ENCODE data around the gene SHROOM1. TPM values are rescaled to one million over a fixed set of nuclear protein-coding genes. Genes with fewer than 3 reads are reported as not detected.
A peak's percentile ranks its signal among the peaks of the same experiment; 100 is the strongest.

The SHROOM1 gene
- total RNA-seq, 6 donors from 2014 or later: 7.7 to 27.6 (median 20.0) TPM

DNA sequence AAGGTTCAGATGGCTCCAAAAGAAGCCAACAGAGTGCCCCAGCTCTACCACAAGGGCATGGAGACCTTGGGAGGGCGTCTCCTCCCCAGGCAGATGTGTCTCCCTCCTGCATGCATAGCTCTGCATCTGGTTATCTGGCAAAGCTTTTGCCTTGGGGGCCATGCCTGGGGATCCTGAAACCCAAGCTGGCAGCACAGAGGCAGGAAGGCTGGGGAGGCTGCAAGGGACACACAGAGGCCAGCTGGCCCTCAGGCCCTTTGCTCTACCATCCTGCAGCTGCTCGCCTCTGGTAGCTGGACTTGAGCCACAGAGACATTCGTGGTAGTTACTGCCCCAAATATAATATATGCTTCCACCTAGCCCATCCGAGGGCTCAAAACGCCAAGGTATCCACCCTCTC, 57.3 kb downstream of the SHROOM1 start:
- 90 to 100% methylated on average over 3 to 5 of the region's 5 CpGs for WGBS, 2 donors
- ATAC-seq (ENCODE audit: low FRiP score in 2 of 2) (no peak), DNase-seq (no peak)
- Histone ChIP-seq H3K4me3 (no peak overlapping the region), H3K27ac (no peak overlapping the region), H3K4me1 (peaks cover 38 to 59% (median 42%) of the 10 kb centered on the region in 4 donors), H3K27me3 (no peaks in the 10 kb centered on the region), H3K9me3 (no peaks in the 10 kb centered on the region), H3K36me3 (no peaks in the 10 kb centered on the region)
- TF ChIP-seq CTCF (IDR thresholded peaks at IDR 0.05): no peak
- no peak for TF ChIP-seq EP300 (IDR thresholded peaks at IDR 0.05)
- no peak for TF ChIP-seq POLR2AphosphoS5 (IDR thresholded peaks at IDR 0.05)
- no peak for TF ChIP-seq POLR2A (IDR thresholded peaks at IDR 0.05)

DNA sequence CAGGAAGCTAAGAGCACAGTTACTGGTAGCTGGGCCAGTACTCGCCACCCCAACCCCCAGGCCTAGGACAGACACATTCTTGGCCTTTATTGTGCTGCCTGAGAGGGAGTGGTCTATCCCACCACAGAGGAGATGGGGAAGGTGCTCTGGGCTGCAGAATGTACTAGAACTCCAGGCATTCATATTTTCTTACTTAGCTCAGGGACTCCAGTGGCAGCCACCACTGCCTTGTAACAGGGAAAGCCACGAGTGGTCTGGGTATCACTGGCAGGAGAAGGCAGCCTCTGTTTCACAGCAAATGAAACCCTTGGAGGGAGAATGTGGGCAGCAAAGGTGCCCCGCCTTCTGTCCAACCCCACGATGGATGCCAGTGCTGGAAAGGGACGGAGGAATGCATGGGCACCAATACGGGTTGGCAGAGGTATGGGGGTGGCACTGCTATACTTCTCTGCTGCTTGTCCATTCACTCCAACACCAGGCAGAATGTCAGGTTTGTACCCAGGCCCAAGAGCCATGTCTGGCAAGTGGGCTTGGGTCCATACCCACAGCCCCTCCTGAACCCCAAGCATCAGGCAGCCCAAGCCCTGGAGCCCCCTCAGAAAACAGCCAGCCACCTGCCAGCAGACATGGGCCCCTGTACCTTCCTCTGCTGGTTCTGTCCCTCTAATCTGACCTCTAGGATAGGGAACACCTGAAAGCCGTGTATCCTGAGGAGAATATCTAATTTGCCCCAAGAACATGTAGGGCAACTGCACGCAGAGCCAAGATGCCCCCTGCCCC, 58.0 kb downstream of the SHROOM1 start:
- Histone ChIP-seq H3K9me3 (no peaks in the 10 kb centered on the region), H3K36me3 (no peaks in the 10 kb centered on the region), H3K27ac (peak overlapping the region in 2 of 4 donors; percentile 54 to 67), H3K27me3 (no peaks in the 10 kb centered on the region), H3K4me3 (no peak overlapping the region), H3K4me1 (peaks cover 39 to 57% (median 43%) of the 10 kb centered on the region in 4 donors)
- DNase-seq: no peak
- no peak for ATAC-seq (ENCODE audit: low FRiP score in 2 of 2)
- WGBS, 2 donors: 77 to 82% methylated on average over 7 of the region's 8 CpGs
- TF ChIP-seq POLR2A (IDR thresholded peaks at IDR 0.05): no peak

Small RNAs within 50 kb of the gene (small RNA-seq; reads per million reads assigned to genes)
- 0 reads per million in 4 donors for gene RNA5SP192

Other genes with a start within 250 kb of the SHROOM1 start
- gene IL13, start 172.5 kb downstream of the SHROOM1 start, total RNA-seq: 1 to 10 TPM in 1 of 6 donors, under 1 TPM in 1, not detected in 4; 0.49 to 1.0 TPM
- not detected for gene IL4, start 156.7 kb downstream of the SHROOM1 start, total RNA-seq
- 10 to 100 TPM; 10.3 to 22.3 (median 17.0) TPM for gene KIF3A, start 93.1 kb downstream of the SHROOM1 start, total RNA-seq
- under 1 TPM in 5 of 6 donors, not detected in 1; 0.26 to 0.84 (median 0.46) TPM for gene CCNI2, start 83.2 kb downstream of the SHROOM1 start, total RNA-seq
- 10 to 100 TPM; 26.3 to 41.5 (median 31.5) TPM for gene SEPTIN8, start 53.4 kb downstream of the SHROOM1 start, total RNA-seq
- 1 to 10 TPM in 1 of 6 donors, under 1 TPM in 4, not detected in 1; 0.30 to 1.0 (median 0.55) TPM for gene SOWAHA, start 17.3 kb downstream of the SHROOM1 start, total RNA-seq
- 1 to 10 TPM in 2 of 6 donors, under 1 TPM in 2, not detected in 2; 0.23 to 1.1 (median 0.66) TPM for gene GDF9, start 35.8 kb upstream of the SHROOM1 start, total RNA-seq
- 100 to 1,000 TPM in 3 of 6 donors, 10 to 100 TPM in 3; 44.6 to 327 (median 103) TPM for gene UQCRQ, start 36.0 kb upstream of the SHROOM1 start, total RNA-seq
- 1 to 10 TPM in 3 of 6 donors, under 1 TPM in 3; 0.61 to 2.2 (median 0.89) TPM for gene LEAP2, start 43.0 kb upstream of the SHROOM1 start, total RNA-seq
- 10 to 100 TPM; 60.8 to 94.5 (median 72.8) TPM for gene AFF4, start 133.0 kb upstream of the SHROOM1 start, total RNA-seq
- 10 to 100 TPM in 4 of 6 donors, 1 to 10 TPM in 2; 5.7 to 21.3 (median 12.4) TPM for gene ZCCHC10, start 195.9 kb upstream of the SHROOM1 start, total RNA-seq
- gene HSPA4, start 221.4 kb upstream of the SHROOM1 start, total RNA-seq: 10 to 100 TPM; 27.2 to 59.1 (median 56.7) TPM